GM18868 (cell line): ENCODE results near the gene CDYL.

Experiments used
- ATAC-seq: cut with Tn5 transposase; IDR thresholded peaks from one replicate; pipeline ENCODE4 v1.9.1; 2021; ENCODE audit warnings: mild to moderate bottlenecking, moderate library complexity; ENCODE audit not compliant: unreplicated experiment

Gene CDYL

DNA sequence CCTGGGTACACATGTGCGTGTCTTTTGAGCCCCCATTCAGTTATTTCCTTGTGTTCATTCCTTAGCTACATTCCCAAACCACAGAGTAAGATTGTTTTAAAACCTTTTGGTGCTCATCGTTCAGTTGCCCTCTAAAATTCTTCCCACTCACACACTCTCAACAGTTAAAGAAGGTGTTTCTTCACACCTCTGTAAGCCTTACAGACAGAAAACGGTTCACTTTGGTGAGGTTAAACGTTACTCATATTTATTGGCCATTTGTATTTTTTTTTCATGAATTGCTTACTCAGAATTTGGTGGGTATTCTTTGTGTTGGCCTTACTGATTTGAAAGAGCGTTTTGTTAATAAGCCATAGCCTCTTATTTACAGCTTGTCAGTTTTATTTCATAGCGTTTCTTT is 97.7 kb downstream of the CDYL start:
- ATAC-seq, result no peak

GRCh38 chr6:4879741-4880275 is 103.6 kb downstream of the CDYL start:
- ATAC-seq, result peak; percentile 83

GRCh38 chr6:4880363-4880762 is 104.2 kb downstream of the CDYL start:
- ATAC-seq, result no peak

DNA sequence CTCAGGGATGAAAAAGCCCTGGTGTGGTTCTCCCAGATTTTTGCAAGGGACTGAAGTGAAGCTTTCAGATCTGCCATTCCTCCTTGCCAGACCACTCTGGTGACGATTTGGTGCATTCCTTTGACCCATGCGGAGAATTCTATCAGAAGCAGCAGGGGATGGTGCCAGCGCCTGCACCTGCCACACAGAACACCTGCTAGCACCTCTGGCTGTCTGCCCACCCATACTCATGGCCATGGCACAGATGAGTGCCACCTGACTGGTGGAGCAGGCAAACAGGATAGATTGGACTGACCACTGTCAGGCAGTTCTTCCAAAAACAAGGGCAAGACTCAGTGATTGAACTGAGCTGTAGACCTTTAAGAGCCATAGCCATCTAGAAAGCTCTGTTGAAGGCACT is 107.1 kb downstream of the CDYL start:
- ATAC-seq, result no peak

DNA sequence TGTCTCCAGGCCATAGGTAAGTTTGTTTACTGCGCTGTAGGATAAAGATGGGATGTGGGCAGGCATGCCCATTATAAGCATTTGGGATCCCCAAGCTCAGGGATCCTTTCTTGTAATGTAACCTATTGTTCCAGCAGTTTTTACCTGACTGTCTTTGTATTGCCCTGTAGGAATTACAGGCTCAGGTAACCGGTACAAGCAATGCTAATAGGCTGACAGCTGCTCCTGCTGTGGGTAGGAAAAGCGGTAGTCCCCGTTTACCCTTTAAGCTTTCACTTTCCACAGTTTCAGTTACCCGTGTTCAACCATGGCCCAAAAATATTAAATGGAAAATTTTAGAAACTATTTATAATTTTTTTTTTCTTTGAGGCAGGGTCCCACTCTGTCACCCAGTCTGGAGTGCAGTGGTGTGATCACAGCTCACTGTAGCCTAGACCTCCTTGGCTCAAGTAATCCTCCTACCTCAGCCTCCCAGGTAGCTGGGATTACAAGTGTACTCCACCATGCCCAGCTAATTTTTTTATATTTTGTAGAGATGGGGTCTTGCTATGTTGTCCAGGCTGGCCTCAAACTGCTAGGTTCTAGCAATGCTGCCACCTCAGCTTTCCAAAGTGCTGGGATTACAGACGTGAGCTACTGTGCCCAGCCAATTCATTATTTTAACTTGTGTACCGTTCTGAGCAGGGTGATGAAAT is 108.6 kb downstream of the CDYL start:
- ATAC-seq, result no peak

GRCh38 chr6:4885341-4885933 is 109.2 kb downstream of the CDYL start:
- ATAC-seq, result peak; percentile 46

DNA sequence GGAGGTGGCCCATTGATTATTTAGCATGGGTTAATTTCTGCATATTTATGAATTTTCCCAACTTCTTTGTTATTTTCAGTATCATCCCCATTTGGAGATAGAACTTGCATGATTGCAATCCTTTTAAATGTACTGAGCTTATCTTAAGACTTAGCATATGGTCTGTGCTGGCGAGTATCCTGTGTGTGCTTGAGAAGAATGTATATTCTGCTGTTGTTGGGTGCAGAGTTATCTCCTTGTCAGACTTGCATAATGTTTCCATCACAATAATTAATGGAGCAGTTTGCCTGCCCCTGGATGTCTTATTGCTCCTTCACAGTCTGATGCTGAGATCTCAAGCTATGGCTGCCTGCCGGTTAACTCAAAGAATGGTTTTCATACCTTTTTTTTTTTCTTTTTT is 112.6 kb downstream of the CDYL start:
- ATAC-seq, result no peak

- ATAC-seq, result no peak
Measured at GRCh38 chr6:4889701-4890100, 113.5 kb downstream of the CDYL start.

GRCh38 chr6:4890191-4890590 is 114.0 kb downstream of the CDYL start:
- no peak for ATAC-seq

DNA sequence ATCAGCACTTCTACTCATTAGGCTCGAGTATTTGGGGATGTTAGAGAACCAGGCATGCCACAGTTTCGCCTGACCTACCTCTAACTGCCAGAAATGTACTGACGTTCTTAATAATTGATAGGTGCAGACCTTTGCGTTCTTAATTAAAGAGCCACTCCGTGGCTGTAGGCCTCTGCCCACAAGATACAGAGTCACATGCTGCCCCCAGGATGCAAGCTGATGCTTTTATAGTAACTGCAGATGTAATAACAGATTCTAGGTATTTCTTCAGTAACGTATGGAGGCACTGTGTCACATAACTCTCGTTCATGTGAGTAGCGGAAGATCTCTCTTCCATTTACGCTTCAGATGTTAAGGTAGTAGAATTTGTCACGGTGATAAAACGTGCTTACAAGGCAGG is 114.4 kb downstream of the CDYL start:
- no peak for ATAC-seq

GRCh38 chr6:4891141-4891540 is 114.9 kb downstream of the CDYL start:
- ATAC-seq, result no peak

- no peak for ATAC-seq
Measured at GRCh38 chr6:4892785-4893485, 116.7 kb downstream of the CDYL start.

DNA sequence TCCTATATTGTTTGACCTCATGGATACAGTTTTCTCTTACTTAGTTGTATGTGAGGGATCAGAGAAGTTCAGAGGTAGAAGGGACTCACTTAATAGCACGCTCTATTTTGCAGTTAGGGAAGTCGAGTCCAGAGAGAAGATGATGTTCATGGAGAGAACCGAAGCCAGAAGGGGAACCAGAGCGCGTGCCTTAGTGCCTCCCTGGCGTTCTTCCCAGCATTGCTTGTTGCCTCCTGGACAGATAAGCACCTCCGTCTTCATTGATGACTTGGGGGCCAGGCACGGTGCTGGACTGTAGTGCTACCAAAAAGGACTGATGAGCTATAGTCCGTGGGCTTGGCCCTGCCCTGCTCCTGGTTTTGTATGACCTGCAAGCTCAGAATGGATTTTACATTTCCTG is 117.8 kb downstream of the CDYL start:
- no peak for ATAC-seq

GRCh38 chr6:4895971-4896370 is 119.8 kb downstream of the CDYL start:
- ATAC-seq, result no peak

- no peak for ATAC-seq
Measured at GRCh38 chr6:4896401-4896800, 120.2 kb downstream of the CDYL start.

- no peak for ATAC-seq
Measured at GRCh38 chr6:4899249-4900034, 123.2 kb downstream of the CDYL start.

DNA sequence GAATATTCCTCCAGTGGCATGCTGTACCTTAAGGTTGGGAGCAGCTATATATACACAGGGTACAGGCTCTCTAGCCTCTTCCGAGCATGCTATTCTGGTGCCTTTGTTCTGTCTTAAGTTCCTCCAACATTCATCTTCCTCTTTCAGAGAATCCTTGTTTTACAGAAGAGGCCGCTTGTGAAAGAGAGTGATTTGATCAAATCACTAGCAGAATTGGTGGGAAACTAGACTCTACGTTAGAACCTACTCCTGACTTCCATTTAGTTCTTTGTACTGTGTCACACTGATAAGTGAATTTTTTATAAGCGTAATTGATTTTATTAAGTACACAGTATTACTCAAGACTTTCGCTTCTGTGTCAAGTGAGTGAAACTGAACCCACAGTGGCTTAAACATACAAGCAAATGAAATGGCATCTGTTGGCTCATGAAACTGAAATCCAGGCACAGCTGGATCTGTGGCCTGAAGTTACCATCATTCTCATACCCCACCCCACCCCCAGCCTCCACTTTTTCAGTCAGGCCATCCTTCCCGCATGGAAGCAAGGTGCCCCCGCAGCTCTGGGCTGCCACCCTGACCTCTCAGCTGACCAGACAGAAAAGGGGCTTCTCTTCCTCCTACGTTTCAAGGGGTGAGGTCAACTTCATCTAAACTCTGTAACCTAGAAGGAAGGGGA is 125.3 kb downstream of the CDYL start:
- ATAC-seq, result peak; percentile 68

DNA sequence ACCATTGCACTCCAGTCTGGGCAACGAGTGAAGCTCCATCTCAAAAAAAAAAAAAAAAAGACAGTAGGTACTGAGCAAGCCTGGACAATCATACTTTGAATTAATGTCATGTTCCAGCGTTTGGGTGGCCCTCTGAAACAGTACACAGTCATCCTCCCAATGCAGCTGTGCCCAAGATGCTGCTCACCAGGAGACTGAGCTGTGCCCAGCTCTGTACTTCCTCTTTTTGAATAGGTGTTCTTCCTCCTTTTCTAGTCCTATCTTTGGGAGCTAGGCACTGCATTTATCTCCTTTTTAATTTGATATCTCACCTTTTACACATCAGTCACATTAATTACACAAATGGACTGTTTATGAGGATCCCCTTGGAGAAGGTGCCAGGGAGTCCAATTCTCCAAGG is 126.2 kb downstream of the CDYL start:
- ATAC-seq, result no peak

- no peak for ATAC-seq
Measured at GRCh38 chr6:4903121-4903520, 126.9 kb downstream of the CDYL start.

DNA sequence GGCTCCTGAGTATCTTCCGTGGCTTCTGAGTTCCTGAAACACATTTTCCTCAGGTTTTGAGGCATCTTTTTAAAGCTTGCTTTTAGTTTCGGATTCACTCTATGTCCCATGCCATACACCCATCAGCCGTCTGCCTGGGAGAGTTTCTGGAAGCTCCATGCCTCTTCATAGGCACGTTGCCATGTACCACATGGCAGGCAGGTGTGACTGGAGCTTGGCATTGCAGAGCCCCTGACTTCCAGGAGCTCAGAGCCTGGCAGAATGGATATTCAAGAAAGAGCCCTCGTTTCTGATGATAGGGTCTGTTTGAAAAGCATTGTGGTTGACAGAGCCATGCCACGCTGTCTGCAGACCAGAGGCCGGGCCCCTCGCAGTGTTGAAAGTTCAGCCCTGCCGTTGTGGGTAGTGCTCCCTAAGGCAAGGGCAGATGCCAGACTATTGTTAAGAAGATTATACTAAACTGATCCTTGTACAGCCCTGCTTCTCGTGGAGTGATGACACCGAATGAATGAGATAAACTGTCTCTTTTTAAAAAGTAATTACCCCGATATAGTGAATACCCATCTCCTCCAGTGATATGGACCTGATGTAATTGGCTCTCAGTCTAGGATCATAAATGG is 127.7 kb downstream of the CDYL start:
- no peak for ATAC-seq
